Heart left ventricle (tissue), 16 donors: ENCODE measurements around the gene TRIM46. TPM values are rescaled to one million over a fixed set of nuclear protein-coding genes. Genes with fewer than 3 reads are reported as not detected.
A peak's percentile ranks its signal among the peaks of the same experiment; 100 is the strongest.

Source experiments
- ATAC-seq, 4 donors: fragments of 200-7000 bp; cut with Tn5 transposase; one replicate each; pipeline ENCODE4 v1.9.1; 2020 to 2022; ENCODE audit warnings: moderate library complexity in 4 of 4, mild to moderate bottlenecking in 3 of 4, moderate number of reproducible peaks in 1 of 4
- DNase-seq, 5 donors: peaks; one replicate each; pipeline ENCODE4 v3.0.0-alpha.2; 2020
- H3K27ac ChIP-seq, 12 donors: fragments of 200-600 bp; sonication (generic) in 4 of 12; one replicate each; pipeline versions ENCODE4 v1.5.0 to v1.8.0; 2016 to 2022; ENCODE audit warnings: mild to moderate bottlenecking in 2 of 12
- H3K27me3 ChIP-seq, 9 donors: fragments of 200-600 bp; sonication (generic) in 2 of 9; one replicate each; pipeline versions ENCODE4 v1.5.1 to v1.8.0; 2016 to 2022; ENCODE audit warnings: mild to moderate bottlenecking in 3 of 9
- H3K36me3 ChIP-seq, 9 donors: fragments of 200-600 bp; sonication (generic) in 2 of 9; one replicate each; pipeline versions ENCODE4 v1.5.0 to v1.8.0; 2018 to 2022; ENCODE audit warnings: mild to moderate bottlenecking in 2 of 9
- H3K4me1 ChIP-seq, 12 donors: fragments of 200-600 bp; sonication (generic) in 4 of 12; one replicate each; pipeline versions ENCODE4 v1.5.0 to v1.8.0; 2016 to 2022; ENCODE audit warnings: mild to moderate bottlenecking in 3 of 12
- H3K4me3 ChIP-seq, 12 donors: fragments of 200-600 bp; sonication (generic) in 4 of 12; one replicate each; pipeline versions ENCODE4 v1.5.0 to v1.8.0; 2017 to 2022; ENCODE audit warnings: mild to moderate bottlenecking in 9 of 12, moderate library complexity in 4 of 12
- H3K9me3 ChIP-seq, 12 donors: fragments of 200-600 bp; sonication (generic) in 4 of 12; one replicate each; pipeline versions ENCODE4 v1.5.0 to v1.8.0; 2016 to 2022; ENCODE audit warnings: mild to moderate bottlenecking in 1 of 12
- POLR2A ChIP-seq, 2 donors: fragments of 450-650 bp; IDR thresholded peaks; one replicate each; pipeline ENCODE4 v1.6.1; 2017; ENCODE audit warnings: antibody characterized with exemption in 2 of 2, mild to moderate bottlenecking in 2 of 2, moderate library complexity in 2 of 2
- WGBS, 4 donors: extraction: QIAGEN DNeasy Blood & Tissue Kit in 2 of 4; methylation state at CpG; one replicate each; pipeline versions ENCODE4 v1.1.5 to v1.1.7; 2013 to 2018; 5-methylcytosine and 5-hydroxymethylcytosine counted together
- intact Hi-C, 10 donors: fragments of 100-400 bp; cut with DNase I; formaldehyde crosslinking; loops; one replicate each; pipeline versions ENCODE4 v1.11.1 to v1.14.2; 2022
- polyA plus RNA-seq, 2 donors: library from polyadenylated mRNA; stranded (reverse); fragments of 200-250 nt; gene quantifications; one replicate each; pipeline ENCODE4 v1.2.3, GENCODE V29; 2013
- total RNA-seq, 9 donors: library from RNA; depleted of rRNA in 2 of 9; stranded (reverse); fragments of >200 nt in 2 of 9; fragmentation: NEBNext Ultra II Directional in 3 of 9; extraction: Animal tissue kit (Norgen Biotek cat#: 25700) in 3 of 9; gene quantifications; one replicate each; pipeline versions ENCODE4 v1.1.0 to v1.2.4, GENCODE V29; 2016 to 2023
- TF ChIP-seq, protein P1 (sequence below), 12 donors: fragments of 200-600 bp; sonication (generic) in 4 of 12; IDR thresholded peaks; one replicate each; pipeline versions ENCODE4 v1.5.0 to v1.8.0; 2018 to 2022; ENCODE audit warnings: antibody characterized with exemption in 12 of 12, mild to moderate bottlenecking in 5 of 12
- donor health status: ischemic (EF 13 %, LVEDD 7.1; RV severe dilation, severe dysfunction).
- donor health status: healthy with polysubstance abuse.
- donor health status: DM: no; HTN: yes; CAD: no.
- donor health status: DM: no; HTN: no; CAD: no.
- donor health status: ischemic (EF 25% LVEDD 6.9; RV normal size, moderate dysfunction).
- donor health status: ischemic (EF 25% LVEDD 5.7; RV mildly dilated, moderate dysfunction).
- donor health status: healthy.
- donor health status: DM: yes; HTN: yes; CAD: no.
- donor health status: ischemic (EF 35%, LVEDD 5.7; RV mildly dilated, moderate dysfunction).
- donor health status: nonischemic (EF 11% LVEDD 7.7; RV severe dilation, severe dysfunction).
- donor health status: DM: yes; HTN: yes; CAD: no.
- donor health status: PGD.
- donor health status: ischemic (EF 29% LVEDD 5.4; RV normal size, mild dysfunction).
- donor health status: nonischemic (EF 23%, LVEDD 6.1; RV moderate dilation, normal function).

The TRIM46 gene
- total and polyA plus RNA-seq, 11 donors, result 0.04 to 0.41 (median 0.12) TPM; not detected in 5

DNA sequence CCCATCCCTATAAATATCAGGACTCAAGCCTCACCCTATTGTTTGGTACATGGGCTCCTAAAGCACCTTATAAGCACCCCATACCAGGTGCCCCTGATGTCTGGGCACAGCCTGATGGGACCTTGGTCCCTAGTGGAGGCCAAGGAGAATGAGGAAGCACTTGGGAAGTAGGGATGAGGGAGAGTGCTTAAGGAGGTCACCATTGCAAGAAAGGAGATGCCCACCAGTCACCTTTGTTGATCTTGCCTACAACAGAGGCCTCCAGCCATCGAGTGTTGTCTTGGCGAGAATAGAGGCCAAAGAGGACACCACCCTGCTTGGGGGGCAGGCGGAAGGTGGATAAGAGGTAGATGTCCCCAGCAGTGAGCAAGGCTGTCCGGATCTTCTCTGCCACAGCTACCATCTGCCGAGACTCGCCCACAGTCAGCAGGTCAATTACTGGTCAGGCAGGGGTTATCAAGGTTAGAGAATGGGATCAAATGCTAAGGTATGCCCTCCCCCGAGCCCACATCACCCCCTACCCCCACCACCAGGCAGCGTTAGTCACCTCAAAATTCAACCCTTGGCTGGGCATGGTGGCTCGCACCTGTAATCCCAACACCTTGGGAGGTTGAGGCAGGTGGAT is 32.4 kb downstream of the TRIM46 start:
- H3K4me3 ChIP-seq, result peak overlapping the region in 2 of 12 donors; percentile 78 to 83
- no peak for ATAC-seq

GRCh38 chr1:155206891-155207805 is 33.5 kb downstream of the TRIM46 start:
- H3K9me3 ChIP-seq, result no peaks in the 10 kb centered on the region
- no peaks in the 10 kb centered on the region for H3K27me3 ChIP-seq
- DNase-seq, result peak; percentile 73 to 86 (median 82)
- peak; percentile 4 to 38 (median 17) for ATAC-seq
- H3K27ac ChIP-seq, result peak overlapping the region; percentile 46 to 100 (median 100)
- peaks cover 0 to 47% (median 27%) of the 10 kb centered on the region in 12 donors for H3K4me1 ChIP-seq
- TF ChIP-seq, protein P1, sequence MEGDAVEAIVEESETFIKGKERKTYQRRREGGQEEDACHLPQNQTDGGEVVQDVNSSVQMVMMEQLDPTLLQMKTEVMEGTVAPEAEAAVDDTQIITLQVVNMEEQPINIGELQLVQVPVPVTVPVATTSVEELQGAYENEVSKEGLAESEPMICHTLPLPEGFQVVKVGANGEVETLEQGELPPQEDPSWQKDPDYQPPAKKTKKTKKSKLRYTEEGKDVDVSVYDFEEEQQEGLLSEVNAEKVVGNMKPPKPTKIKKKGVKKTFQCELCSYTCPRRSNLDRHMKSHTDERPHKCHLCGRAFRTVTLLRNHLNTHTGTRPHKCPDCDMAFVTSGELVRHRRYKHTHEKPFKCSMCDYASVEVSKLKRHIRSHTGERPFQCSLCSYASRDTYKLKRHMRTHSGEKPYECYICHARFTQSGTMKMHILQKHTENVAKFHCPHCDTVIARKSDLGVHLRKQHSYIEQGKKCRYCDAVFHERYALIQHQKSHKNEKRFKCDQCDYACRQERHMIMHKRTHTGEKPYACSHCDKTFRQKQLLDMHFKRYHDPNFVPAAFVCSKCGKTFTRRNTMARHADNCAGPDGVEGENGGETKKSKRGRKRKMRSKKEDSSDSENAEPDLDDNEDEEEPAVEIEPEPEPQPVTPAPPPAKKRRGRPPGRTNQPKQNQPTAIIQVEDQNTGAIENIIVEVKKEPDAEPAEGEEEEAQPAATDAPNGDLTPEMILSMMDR (IDR thresholded peaks at IDR 0.05), result peak; percentile 70 to 88 (median 80)
- TF ChIP-seq POLR2A (IDR thresholded peaks at IDR 0.05), result no peak
- peaks cover 0 to 28% (median 8%) of the 10 kb centered on the region in 9 donors for H3K36me3 ChIP-seq
- 16 to 32% (median 31%) methylated on average over 11 to 13 of the region's 13 CpGs for WGBS, 4 donors
- intact Hi-C loops, result loop anchor here in 4 of 10 donors (1.0 to 5.0 kb wide), 3 partner anchors 19 to 115 kb away; partner anchors contain the start of gene RUSC1 (in 1 of the 4)
- peak overlapping the region in 10 of 12 donors; percentile 10 to 86 (median 76) for H3K4me3 ChIP-seq

More for the DNA sequence above, 32.4 kb downstream of the TRIM46 start:
- WGBS, 4 donors, result 70 to 75% (median 74%) methylated on average over 8 to 9 of the region's 9 CpGs
- intact Hi-C loops, result loop anchor here in 4 of 10 donors (5.0 kb wide), 2 partner anchors 36 to 116 kb away; partner anchors contain the start of gene RUSC1 (in 1 of the 4)
- Histone ChIP-seq H3K4me1 (peaks cover 0 to 42% (median 25%) of the 10 kb centered on the region in 12 donors), H3K27me3 (no peaks in the 10 kb centered on the region), H3K36me3 (peaks cover 0 to 33% (median 4%) of the 10 kb centered on the region in 9 donors), H3K9me3 (no peaks in the 10 kb centered on the region), H3K27ac (peak overlapping the region in 2 of 12 donors; percentile 100)
- TF ChIP-seq POLR2A (IDR thresholded peaks at IDR 0.05), result no peak
- TF ChIP-seq, protein P1 (IDR thresholded peaks at IDR 0.05), result no peak
- DNase-seq, result peak in 1 of 5 donors; percentile 10

GRCh38 chr1:155207806-155208540 is 34.3 kb downstream of the TRIM46 start, which contains the start of gene THBS3:
Gene THBS3, minus strand, starts transcription at chr1:155207897. Its CDS starts 21 bp downstream, at chr1:155207876.
- 19 to 24% (median 21%) methylated on average over 16 to 17 of the region's 17 CpGs for WGBS, 4 donors
- peak in 3 of 4 donors; percentile 5 to 18 (median 18) for ATAC-seq
- intact Hi-C loops, result loop anchor here in 6 of 10 donors (1.0 to 5.0 kb wide), 5 partner anchors 18 to 114 kb away; partner anchors contain the start of gene RUSC1 (in 1 of the 6)

More at GRCh38 chr1:155207806-155208540, 34.3 kb downstream of the TRIM46 start, which contains the start of gene THBS3:
- Histone ChIP-seq H3K36me3 (peaks cover 0 to 26% (median 8%) of the 10 kb centered on the region in 9 donors), H3K9me3 (no peaks in the 10 kb centered on the region), H3K27ac (peak within 1 kb of the TSS; percentile 95 to 100 (median 100)), H3K4me3 (peak within 1 kb of the TSS; percentile 60 to 94 (median 77)), H3K27me3 (no peaks in the 10 kb centered on the region), H3K4me1 (peaks cover 0 to 47% (median 27%) of the 10 kb centered on the region in 12 donors)
- DNase-seq, result peak; percentile 53 to 69 (median 62)
- TF ChIP-seq POLR2A (IDR thresholded peaks at IDR 0.05), result no peak
- TF ChIP-seq, protein P1 (IDR thresholded peaks at IDR 0.05), result no peak
